ENCODE results near the gene GLI1. TPM values are rescaled to one million over a fixed set of nuclear protein-coding genes. Genes with fewer than 3 reads are reported as not detected.

The GLI1 gene
- total RNA-seq, 1 experiment from 2014 or later, result 25.8 TPM

GRCh38 chr12:57473392-57473791 lies 13.8 kb downstream of the GLI1 start:
- no CpG with 5 or more reads among the region's 3 CpGs for WGBS (ENCODE audit: extremely low coverage, insufficient read length, low lambda C conversion rate)

More at GRCh38 chr12:57473392-57473791, 13.8 kb downstream of the GLI1 start:
- H2BK12ac ChIP-seq (ENCODE audit: insufficient read length, low read depth, low read length), result no peak overlapping the region
- H3K18ac ChIP-seq (ENCODE audit: insufficient read length, low read depth, low read length), result no peak overlapping the region
- peaks cover 3% of the 10 kb centered on the region for H4K20me1 ChIP-seq (ENCODE audit: control insufficient read depth, insufficient read depth, insufficient read length)
- peaks cover 73% of the 10 kb centered on the region for H3K27me3 Mint-ChIP-seq (ENCODE audit: low read depth)
- peaks cover 15% of the 10 kb centered on the region for H3K23me2 ChIP-seq (ENCODE audit: insufficient read length, low read depth, low read length, poor library complexity, severe bottlenecking)
- H2BK120ac ChIP-seq (ENCODE audit: low read depth, low read length, poor library complexity, severe bottlenecking), result no peak overlapping the region
- H3K4me3 Mint-ChIP-seq, result no peak overlapping the region
- no peak overlapping the region for H3K56ac ChIP-seq (ENCODE audit: insufficient read length, low read depth, low read length)
- no peak overlapping the region for H3T11ph ChIP-seq (ENCODE audit: low read length)
- H3K23ac ChIP-seq (ENCODE audit: insufficient read length, low read depth, low read length), result no peak overlapping the region
- H3K4ac ChIP-seq (ENCODE audit: low read depth, low read length), result no peak overlapping the region
- no peak overlapping the region for H3K4me2 ChIP-seq (ENCODE audit: insufficient read depth, insufficient read length, low read length)
- no peaks in the 10 kb centered on the region; the same call in 1 of the 2 replicates for H3K4me1 ChIP-seq (ENCODE audit: insufficient read depth, low read length)
- H2AFZ ChIP-seq (ENCODE audit: low read length), result no peak overlapping the region
- H3K79me1 ChIP-seq (ENCODE audit: insufficient read depth, low read depth, low read length, poor library complexity, severe bottlenecking), result no peaks in the 10 kb centered on the region
- H4K8ac ChIP-seq (replicated peaks; ENCODE audit: insufficient read length, low read depth, low read length), result no peak overlapping the region
- no peaks in the 10 kb centered on the region for H3K9me3 ChIP-seq (ENCODE audit: control insufficient read depth, low read depth, low read length)
- no peak overlapping the region for H2AK5ac ChIP-seq (ENCODE audit: insufficient read length, low read length)
- no peak overlapping the region for H2BK5ac ChIP-seq (ENCODE audit: insufficient read length, low read length)
- no peak overlapping the region for H2BK15ac ChIP-seq (ENCODE audit: low read depth, low read length)
- no peak overlapping the region for H4K91ac ChIP-seq (ENCODE audit: insufficient read length, low read depth, low read length)
- H4K5ac ChIP-seq (ENCODE audit: insufficient read length, low read depth, low read length), result no peak overlapping the region
- H2BK20ac ChIP-seq (ENCODE audit: low read depth, low read length, poor library complexity, severe bottlenecking), result no peak overlapping the region
- H3K4me1 Mint-ChIP-seq, result peaks cover 21 to 22% of the 10 kb centered on the region in 2 experiments
- H3K9me3 Mint-ChIP-seq, result no peaks in the 10 kb centered on the region
- no peaks in the 10 kb centered on the region for H3K79me2 ChIP-seq (ENCODE audit: insufficient read depth, low read length)
- TF ChIP-seq CTCF (conservative IDR thresholded peaks at IDR 0.05), result no peak
- no peak overlapping the region for H3K27ac Mint-ChIP-seq
- H3K36me3 Mint-ChIP-seq (ENCODE audit: insufficient read depth in 1 of 3, low read depth in 3 of 3), result peaks cover 0 to 5% (median 5%) of the 10 kb centered on the region in 3 experiments; a peak in 3 of 7 replicates
- peaks cover 37% of the 10 kb centered on the region for H3K27me3 ChIP-seq (ENCODE audit: insufficient read depth, low read length)
- H3K27ac ChIP-seq (ENCODE audit: insufficient read length, low read depth, low read length), result no peak overlapping the region
- no peak overlapping the region for H3K14ac ChIP-seq (ENCODE audit: insufficient read depth, low read length)
- DNase-seq, result no peak
- no peak overlapping the region for H3K9ac ChIP-seq (ENCODE audit: extremely low read depth, insufficient read length, low read length)

Measured in H9 (cell line).